Ascending aorta (tissue), 2 donors: Measurements from ENCODE around the gene GABRA5. TPM values are rescaled to one million over a fixed set of nuclear protein-coding genes. Genes with fewer than 3 reads are reported as not detected.

ENCODE experiments used
- DNase-seq, 2 donors: peaks; one replicate each; pipeline ENCODE4 v3.0.0-alpha.2; 2019; ENCODE audit warnings: low spot score in 2 of 2
- H3K27ac ChIP-seq, 2 donors: fragments of 200-600 bp; sonication (generic); one replicate each; pipeline ENCODE4 v1.5.1; 2016 to 2017; ENCODE audit warnings: mild to moderate bottlenecking in 1 of 2
- H3K27me3 ChIP-seq: fragments of 200-600 bp; sonication (generic); one replicate; pipeline ENCODE4 v1.5.1; 2017
- H3K36me3 ChIP-seq, 2 donors: fragments of 200-600 bp; sonication (generic); one replicate each; pipeline ENCODE4 v1.5.1; 2016
- H3K4me1 ChIP-seq, 2 donors: fragments of 200-600 bp; sonication (generic); one replicate each; pipeline ENCODE4 v1.5.1; 2016 to 2017; ENCODE audit warnings: mild to moderate bottlenecking in 1 of 2
- H3K4me3 ChIP-seq, 2 donors: fragments of 200-600 bp; sonication (generic); one replicate each; pipeline ENCODE4 v1.5.1; 2016 to 2017; ENCODE audit warnings: mild to moderate bottlenecking in 1 of 2
- H3K9me3 ChIP-seq, 2 donors: fragments of 200-600 bp; sonication (generic); one replicate each; pipeline ENCODE4 v1.5.1; 2016
- CTCF ChIP-seq, 3 experiments: fragments of 200-600 bp in 2 of 3; fragments of 450-650 bp in 1 of 3; sonication (generic) in 2 of 3; IDR thresholded peaks; one replicate each; pipeline ENCODE4 v1.5.1; 2016 to 2019; ENCODE audit warnings: antibody characterized with exemption in 3 of 3, mild to moderate bottlenecking in 1 of 3, moderate library complexity in 1 of 3
- intact Hi-C: fragments of 100-400 bp; cut with DNase I; formaldehyde crosslinking; loops from one replicate; pipeline ENCODE4 v1.15.1; 2023
- total RNA-seq: library from RNA; depleted of rRNA; stranded (reverse); fragments of >200 nt; gene quantifications from one replicate; pipeline ENCODE4 v1.1.0, GENCODE V29; 2016

GABRA5 gene
- total RNA-seq, 1 donor from 2014 or later, result not detected

- no peak for TF ChIP-seq CTCF (IDR thresholded peaks at IDR 0.05)
- Histone ChIP-seq H3K9me3 (no peaks in the 10 kb centered on the region), H3K4me1 (no peaks in the 10 kb centered on the region), H3K27me3 (no peaks in the 10 kb centered on the region), H3K27ac (no peak overlapping the region), H3K4me3 (no peak overlapping the region), H3K36me3 (no peaks in the 10 kb centered on the region)
- no peak for DNase-seq
- intact Hi-C loops, result no loop called here
Observed at GRCh38 chr15:26879706-26880105, 12.8 kb downstream of the GABRA5 start.

GRCh38 chr15:26882112-26882511 lies 15.2 kb downstream of the GABRA5 start:
- DNase-seq, result no peak
- Histone ChIP-seq H3K27me3 (no peaks in the 10 kb centered on the region), H3K27ac (no peak overlapping the region), H3K36me3 (no peaks in the 10 kb centered on the region), H3K4me1 (no peaks in the 10 kb centered on the region), H3K4me3 (no peak overlapping the region), H3K9me3 (no peaks in the 10 kb centered on the region)
- TF ChIP-seq CTCF (IDR thresholded peaks at IDR 0.05), result no peak
- intact Hi-C loops, result no loop called here

DNA sequence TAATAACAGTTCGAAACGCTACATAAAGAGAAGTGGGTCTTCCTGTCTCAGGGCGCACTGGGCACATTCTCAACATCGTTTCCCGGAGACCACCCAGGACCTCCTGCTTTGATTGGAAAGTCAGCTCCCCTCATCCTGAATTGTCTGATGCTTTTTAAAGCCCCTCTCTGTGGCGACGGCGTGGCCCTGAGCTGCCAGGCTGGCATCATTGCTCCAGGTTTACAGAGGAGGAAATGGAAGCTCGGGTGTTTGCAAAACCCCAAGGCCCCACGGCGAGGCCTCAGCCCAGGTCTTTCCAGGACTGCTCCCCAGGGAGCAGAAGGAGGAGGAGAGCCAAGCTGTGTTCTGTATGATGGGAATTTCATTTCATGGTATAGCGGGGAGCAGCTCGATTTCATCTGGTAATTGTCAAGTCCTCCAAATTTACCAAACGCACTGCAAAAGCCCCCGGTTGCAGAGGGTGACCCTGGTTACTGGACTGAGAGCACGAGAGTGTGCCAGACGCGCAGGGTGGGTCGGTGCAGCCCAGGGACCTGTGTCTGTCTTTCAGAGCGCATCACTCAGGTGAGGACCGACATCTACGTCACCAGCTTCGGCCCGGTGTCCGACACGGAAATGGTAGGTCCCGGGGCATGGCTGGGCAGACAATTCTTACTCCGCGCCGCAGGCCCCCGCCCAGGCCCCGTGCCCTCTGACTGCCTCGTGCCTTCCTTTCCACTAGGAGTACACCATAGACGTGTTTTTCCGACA lies 15.9 kb downstream of the GABRA5 start:
- TF ChIP-seq CTCF (IDR thresholded peaks at IDR 0.05), result no peak
- H3K9me3 ChIP-seq, result no peaks in the 10 kb centered on the region
- intact Hi-C loops, result no loop called here
- no peaks in the 10 kb centered on the region for H3K27me3 ChIP-seq
- DNase-seq, result no peak
- no peak overlapping the region for H3K27ac ChIP-seq
- no peak overlapping the region for H3K4me3 ChIP-seq
- H3K36me3 ChIP-seq, result no peaks in the 10 kb centered on the region
- H3K4me1 ChIP-seq, result no peaks in the 10 kb centered on the region

DNA sequence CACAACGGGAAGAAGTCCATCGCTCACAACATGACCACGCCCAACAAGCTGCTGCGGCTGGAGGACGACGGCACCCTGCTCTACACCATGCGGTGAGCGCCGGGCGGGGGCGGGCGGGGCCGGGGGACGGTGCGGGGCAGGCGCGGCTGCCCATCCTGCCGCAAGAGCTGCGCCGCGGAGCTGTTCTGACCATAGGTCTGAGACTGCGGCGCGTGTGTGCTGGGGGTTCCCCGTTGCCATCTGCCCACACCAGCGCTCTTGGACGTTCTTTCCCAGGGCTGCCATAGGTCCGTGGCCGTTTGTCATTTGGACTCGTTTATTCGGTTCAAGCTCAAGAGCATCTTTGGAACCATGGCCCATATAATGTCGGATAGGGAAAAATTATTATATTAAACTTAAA lies 16.6 kb downstream of the GABRA5 start:
- Histone ChIP-seq H3K4me3 (no peak overlapping the region), H3K36me3 (no peaks in the 10 kb centered on the region), H3K27me3 (no peaks in the 10 kb centered on the region), H3K27ac (no peak overlapping the region), H3K9me3 (no peaks in the 10 kb centered on the region), H3K4me1 (no peaks in the 10 kb centered on the region)
- DNase-seq, result no peak
- intact Hi-C loops, result no loop called here
- TF ChIP-seq CTCF (IDR thresholded peaks at IDR 0.05), result no peak

GRCh38 chr15:26886566-26886965 lies 19.7 kb downstream of the GABRA5 start:
- intact Hi-C loops, result no loop called here
- Histone ChIP-seq H3K9me3 (no peaks in the 10 kb centered on the region), H3K36me3 (no peaks in the 10 kb centered on the region), H3K4me3 (no peak overlapping the region), H3K4me1 (peaks cover 0 to under 1% of the 10 kb centered on the region in 2 donors), H3K27ac (no peak overlapping the region), H3K27me3 (no peaks in the 10 kb centered on the region)
- TF ChIP-seq CTCF (IDR thresholded peaks at IDR 0.05), result no peak
- DNase-seq, result no peak
